Vagina (tissue), 2 donors: ENCODE measurements around the gene TMCO1. TPM values are rescaled to one million over a fixed set of nuclear protein-coding genes. Genes with fewer than 3 reads are reported as not detected.

Experiments used
- DNase-seq, 2 donors: peaks; one replicate each; pipeline ENCODE4 v3.0.0-alpha.2; 2017; ENCODE audit errors: extremely low spot score in 2 of 2
- H3K27ac ChIP-seq: fragments of 200-600 bp; sonication (generic); one replicate; pipeline ENCODE4 v1.5.1; 2019
- H3K27me3 ChIP-seq: fragments of 200-600 bp; sonication (generic); one replicate; pipeline ENCODE4 v1.5.1; 2019
- H3K36me3 ChIP-seq, 2 donors: fragments of 200-600 bp; sonication (generic); one replicate each; pipeline ENCODE4 v1.5.1; 2017 to 2019
- H3K4me1 ChIP-seq: fragments of 200-600 bp; sonication (generic); one replicate; pipeline ENCODE4 v1.5.1; 2019
- H3K4me3 ChIP-seq, 2 donors: fragments of 200-600 bp; sonication (generic); 1 replicate in 1 of 2; 2 replicates in 1 of 2; pipeline ENCODE4 v1.5.1; 2016 to 2019
- H3K9me3 ChIP-seq: fragments of 200-600 bp; sonication (generic); one replicate; pipeline ENCODE4 v1.5.1; 2019
- POLR2A ChIP-seq, 2 donors: fragments of 450-650 bp; IDR thresholded peaks; one replicate each; pipeline ENCODE4 v1.6.1; 2017; ENCODE audit warnings: antibody characterized with exemption in 2 of 2, mild to moderate bottlenecking in 2 of 2, moderate library complexity in 2 of 2
- POLR2AphosphoS5 ChIP-seq, 2 donors: sonication (generic); formaldehyde crosslinking; IDR thresholded peaks; one replicate each; pipeline ENCODE4 v1.9.0; 2017; ENCODE audit warnings: antibody characterized with exemption in 2 of 2, mild to moderate bottlenecking in 2 of 2, low read depth in 1 of 2; ENCODE audit not compliant: insufficient read depth in 1 of 2
- intact Hi-C: fragments of 100-400 bp; cut with DNase I; formaldehyde crosslinking; loops from one replicate; pipeline ENCODE4 v1.15.1; 2023
- total RNA-seq: library from RNA; depleted of rRNA; stranded (reverse); fragments of >200 nt; gene quantifications from one replicate; pipeline ENCODE4 v1.2.3, GENCODE V29; 2016
- TF ChIP-seq, protein P1 (sequence below), 3 experiments: fragments of 450-650 bp in 2 of 3; fragments of 200-600 bp in 1 of 3; sonication (generic) in 1 of 3; IDR thresholded peaks; one replicate each; pipeline ENCODE4 v1.5.1; 2017 to 2019; ENCODE audit warnings: antibody characterized with exemption in 3 of 3, mild to moderate bottlenecking in 2 of 3, moderate library complexity in 2 of 3

TMCO1 gene
- total RNA-seq, 1 donor from 2014 or later, result 33.1 TPM

DNA sequence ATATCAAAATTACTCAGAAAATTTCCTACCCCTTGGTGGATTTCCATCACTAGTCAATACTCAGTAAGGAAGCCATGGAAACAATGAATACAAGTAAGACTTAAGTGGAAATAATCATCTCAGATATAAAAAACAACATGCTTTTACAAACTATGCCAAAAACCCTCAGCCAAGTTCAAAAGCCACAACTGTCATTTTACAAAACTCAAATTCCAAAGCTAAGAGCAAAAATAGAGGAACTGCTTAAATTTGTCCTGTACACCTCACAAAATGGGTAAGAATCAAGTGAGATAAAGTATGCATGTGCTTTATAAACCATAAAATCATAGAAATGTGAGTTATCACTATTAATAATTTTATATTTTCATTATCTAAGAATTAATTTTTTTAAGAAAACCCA lies 9.6 kb downstream of the TMCO1 start:
- peaks cover 0 to 19% of the 10 kb centered on the region in 2 donors for H3K36me3 ChIP-seq
- DNase-seq, result no peak

DNA sequence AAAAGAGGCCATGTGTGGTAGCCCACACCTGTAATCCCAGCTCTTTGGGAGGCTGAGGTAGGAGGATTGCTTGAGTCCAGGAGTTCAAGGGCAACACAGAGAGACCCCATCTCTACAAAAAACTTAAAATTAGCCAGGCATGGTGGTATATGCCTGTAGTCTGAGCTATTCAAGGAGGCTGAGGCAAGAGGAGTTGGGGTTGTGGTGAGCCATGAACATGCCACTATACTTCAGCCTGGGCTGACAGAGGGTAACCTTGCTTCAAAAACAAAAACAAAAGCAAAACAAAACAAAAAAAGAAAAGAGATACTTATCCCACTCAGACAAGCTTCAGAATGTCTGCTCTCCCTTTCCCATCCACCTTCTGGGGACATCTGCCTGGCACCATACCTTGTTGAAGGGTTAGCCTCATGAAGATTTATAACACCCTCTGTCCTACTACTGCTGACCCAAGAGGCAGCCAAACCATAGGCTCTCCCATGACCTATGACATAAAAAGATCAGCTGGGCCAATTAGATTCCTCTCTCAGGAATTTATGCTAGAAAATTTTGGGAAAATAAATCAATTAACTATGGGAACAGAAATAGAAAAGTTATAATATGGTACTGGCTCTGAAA lies 13.2 kb downstream of the TMCO1 start:
- no peak overlapping the region for H3K4me3 ChIP-seq
- H3K4me1 ChIP-seq, result peaks cover 11% of the 10 kb centered on the region
- no peak for DNase-seq
- TF ChIP-seq POLR2AphosphoS5 (IDR thresholded peaks at IDR 0.05; ENCODE audit: insufficient read depth in 1 of 2, low read depth in 1 of 2) (no peak), POLR2A (IDR thresholded peaks at IDR 0.05) (no peak)
- TF ChIP-seq, protein P1, sequence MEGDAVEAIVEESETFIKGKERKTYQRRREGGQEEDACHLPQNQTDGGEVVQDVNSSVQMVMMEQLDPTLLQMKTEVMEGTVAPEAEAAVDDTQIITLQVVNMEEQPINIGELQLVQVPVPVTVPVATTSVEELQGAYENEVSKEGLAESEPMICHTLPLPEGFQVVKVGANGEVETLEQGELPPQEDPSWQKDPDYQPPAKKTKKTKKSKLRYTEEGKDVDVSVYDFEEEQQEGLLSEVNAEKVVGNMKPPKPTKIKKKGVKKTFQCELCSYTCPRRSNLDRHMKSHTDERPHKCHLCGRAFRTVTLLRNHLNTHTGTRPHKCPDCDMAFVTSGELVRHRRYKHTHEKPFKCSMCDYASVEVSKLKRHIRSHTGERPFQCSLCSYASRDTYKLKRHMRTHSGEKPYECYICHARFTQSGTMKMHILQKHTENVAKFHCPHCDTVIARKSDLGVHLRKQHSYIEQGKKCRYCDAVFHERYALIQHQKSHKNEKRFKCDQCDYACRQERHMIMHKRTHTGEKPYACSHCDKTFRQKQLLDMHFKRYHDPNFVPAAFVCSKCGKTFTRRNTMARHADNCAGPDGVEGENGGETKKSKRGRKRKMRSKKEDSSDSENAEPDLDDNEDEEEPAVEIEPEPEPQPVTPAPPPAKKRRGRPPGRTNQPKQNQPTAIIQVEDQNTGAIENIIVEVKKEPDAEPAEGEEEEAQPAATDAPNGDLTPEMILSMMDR (IDR thresholded peaks at IDR 0.05), result no peak
- no peaks in the 10 kb centered on the region for H3K27me3 ChIP-seq
- no peaks in the 10 kb centered on the region for H3K9me3 ChIP-seq
- intact Hi-C loops, result no loop called here
- H3K27ac ChIP-seq, result no peak overlapping the region
- H3K36me3 ChIP-seq, result peaks cover 0 to 45% of the 10 kb centered on the region in 2 donors

More for the DNA sequence above, 9.6 kb downstream of the TMCO1 start:
- TF ChIP-seq POLR2AphosphoS5 (IDR thresholded peaks at IDR 0.05; ENCODE audit: insufficient read depth in 1 of 2, low read depth in 1 of 2) (no peak), POLR2A (IDR thresholded peaks at IDR 0.05) (no peak)
- TF ChIP-seq, protein P1 (IDR thresholded peaks at IDR 0.05), result no peak
- H3K4me1 ChIP-seq, result peaks cover 11% of the 10 kb centered on the region
- H3K27me3 ChIP-seq, result no peaks in the 10 kb centered on the region
- H3K4me3 ChIP-seq, result no peak overlapping the region
- intact Hi-C loops, result no loop called here
- no peaks in the 10 kb centered on the region for H3K9me3 ChIP-seq
- no peak overlapping the region for H3K27ac ChIP-seq

DNA sequence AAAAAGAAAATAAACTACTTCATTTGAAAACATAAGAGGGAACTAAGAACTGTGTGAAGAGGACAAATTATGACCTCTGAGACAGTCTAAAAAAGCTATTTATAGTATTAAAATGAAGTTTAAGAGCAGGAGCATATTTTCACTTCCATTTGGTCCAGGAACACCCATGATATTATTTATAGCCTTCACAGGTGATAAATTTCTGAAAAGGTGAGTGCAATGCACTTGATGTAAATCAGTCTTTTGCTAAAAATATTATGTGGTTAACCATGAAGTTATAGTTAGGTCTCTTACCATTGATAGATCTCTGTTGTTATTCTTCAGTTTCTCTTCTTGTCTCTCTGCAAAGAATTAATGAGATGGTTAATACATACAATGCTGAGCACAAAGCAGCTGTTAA lies 14.7 kb downstream of the TMCO1 start:
- TF ChIP-seq, protein P1 (IDR thresholded peaks at IDR 0.05), result no peak
- TF ChIP-seq POLR2A (IDR thresholded peaks at IDR 0.05), result no peak
- TF ChIP-seq POLR2AphosphoS5 (IDR thresholded peaks at IDR 0.05; ENCODE audit: insufficient read depth in 1 of 2, low read depth in 1 of 2), result no peak
- no peak overlapping the region for H3K27ac ChIP-seq
- H3K4me3 ChIP-seq, result no peak overlapping the region
- H3K36me3 ChIP-seq, result peaks cover 0 to 42% of the 10 kb centered on the region in 2 donors
- peaks cover 11% of the 10 kb centered on the region for H3K4me1 ChIP-seq
- intact Hi-C loops, result loop anchor here (5.0 kb wide), 1 partner anchor 52 kb away; no protein-coding TSS in a partner anchor
- H3K27me3 ChIP-seq, result no peaks in the 10 kb centered on the region
- no peaks in the 10 kb centered on the region for H3K9me3 ChIP-seq
- DNase-seq, result no peak

DNA sequence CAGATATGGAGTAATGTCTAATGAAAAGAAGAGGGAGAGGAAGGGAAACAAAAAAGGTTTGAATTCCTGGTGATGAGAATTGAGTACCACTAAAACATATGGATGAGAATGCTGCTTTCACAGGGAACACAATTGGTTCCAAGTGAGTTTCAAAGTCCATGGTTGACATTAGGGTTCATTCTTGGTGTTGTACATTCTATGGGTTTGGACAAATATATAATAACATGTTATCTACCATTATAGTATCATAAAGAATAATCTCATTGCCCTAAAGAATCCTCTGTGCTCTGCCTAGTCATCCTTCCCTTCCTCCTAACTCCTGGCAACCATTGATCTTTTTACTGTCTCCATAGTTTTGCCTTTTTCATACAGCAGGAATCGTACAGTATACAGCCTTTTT lies 20.1 kb downstream of the TMCO1 start:
- H3K36me3 ChIP-seq, result peaks cover 0 to 40% of the 10 kb centered on the region in 2 donors
- intact Hi-C loops, result no loop called here
- H3K27ac ChIP-seq, result no peak overlapping the region
- H3K9me3 ChIP-seq, result no peaks in the 10 kb centered on the region
- H3K4me1 ChIP-seq, result no peaks in the 10 kb centered on the region
- no peak for DNase-seq
- H3K4me3 ChIP-seq, result no peak overlapping the region
- TF ChIP-seq POLR2A (IDR thresholded peaks at IDR 0.05) (no peak), POLR2AphosphoS5 (IDR thresholded peaks at IDR 0.05; ENCODE audit: insufficient read depth in 1 of 2, low read depth in 1 of 2) (no peak)
- TF ChIP-seq, protein P1 (IDR thresholded peaks at IDR 0.05), result no peak
- H3K27me3 ChIP-seq, result no peaks in the 10 kb centered on the region
